ENCODE data around the gene DAPK1.
"Not testable (repeated sequence)": the region's sequence is repeated elsewhere in the genome, so short reads cannot be mapped to it uniquely, and the experiment has no call there.

The DAPK1 gene

DNA sequence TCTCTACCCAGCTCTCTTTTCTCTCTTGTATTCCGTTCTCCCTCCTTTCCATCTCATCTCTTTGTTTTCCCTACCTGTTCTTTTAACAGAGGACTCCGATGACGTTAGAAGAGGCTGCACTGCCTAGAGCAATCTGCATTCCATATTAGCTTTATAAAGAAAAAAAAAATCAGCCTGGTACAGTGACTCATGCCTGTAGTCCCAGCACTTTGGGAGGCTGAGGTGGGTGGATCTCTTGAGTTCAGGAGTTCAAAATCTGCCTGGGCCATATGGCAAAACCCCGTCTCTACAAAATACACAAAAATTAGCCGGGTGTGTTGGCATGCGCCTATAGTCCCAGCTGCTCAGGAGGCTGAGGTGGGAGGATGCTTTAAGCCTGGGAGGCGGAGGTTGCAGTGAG, 49.0 kb downstream of the DAPK1 start:
- no peak for DNase-seq

DNA sequence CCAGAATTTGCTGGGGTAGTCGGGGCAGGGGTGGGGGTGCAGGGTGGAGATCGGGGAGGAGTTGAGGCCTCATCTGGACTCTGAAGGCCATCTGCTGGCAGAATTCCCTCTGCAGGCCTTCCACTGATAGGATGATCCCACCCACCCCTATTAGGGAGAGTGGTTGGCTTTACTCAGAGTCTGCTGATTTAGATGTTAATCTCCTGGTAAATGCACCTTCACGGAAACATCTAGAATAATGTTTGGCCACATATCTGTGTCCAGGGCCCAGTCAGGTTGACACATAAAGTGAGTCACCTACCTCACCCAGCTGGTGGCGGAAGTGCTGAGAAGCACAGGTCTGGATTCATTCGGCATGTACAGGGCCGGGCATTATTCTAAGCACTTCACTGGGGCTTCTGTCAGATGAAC, 50.0 kb downstream of the DAPK1 start:
- no peak for DNase-seq

DNA sequence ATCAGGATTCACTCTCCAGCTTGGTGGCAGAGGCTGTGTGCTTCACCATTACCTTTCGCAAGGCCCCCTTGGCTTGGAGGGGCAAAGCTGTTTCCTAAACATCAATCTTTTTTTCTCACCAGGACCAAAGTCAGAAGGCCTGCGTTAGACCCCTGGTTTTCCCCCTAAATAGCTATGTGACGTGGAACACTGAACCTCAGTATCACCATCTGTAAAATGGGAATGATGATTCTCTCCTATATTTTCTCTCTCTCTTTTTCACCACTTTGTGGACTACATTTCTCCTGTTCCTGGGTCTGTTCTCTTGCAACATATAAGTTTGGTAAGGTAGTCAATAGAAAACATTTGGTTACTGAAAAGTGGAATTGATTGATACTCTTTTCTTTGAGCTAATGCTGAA, 50.5 kb downstream of the DAPK1 start:
- DNase-seq = no peak

DNA sequence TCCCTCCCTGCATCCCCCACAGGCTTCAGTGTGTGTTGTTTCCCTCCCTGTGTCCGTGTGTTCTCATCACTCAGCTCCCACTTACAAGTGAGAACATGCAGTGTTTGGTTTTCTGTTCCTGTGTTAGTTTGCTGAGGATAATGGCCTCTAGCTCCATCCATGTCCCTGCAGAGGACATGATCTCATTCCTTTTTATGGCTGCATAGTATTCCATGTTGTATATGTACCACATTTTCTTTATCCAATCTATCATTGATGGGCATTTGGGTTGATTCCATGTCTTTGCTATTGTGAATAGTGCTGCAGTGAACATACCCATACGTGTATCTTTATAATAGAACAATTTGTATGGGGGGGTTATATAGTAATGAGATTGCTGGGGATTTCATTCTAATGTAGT, 51.4 kb downstream of the DAPK1 start:
- not testable (repeated sequence) for DNase-seq

- DNase-seq = no peak
Measured at GRCh38 chr9:87549791-87550190, 52.1 kb downstream of the DAPK1 start.

GRCh38 chr9:87550253-87550954, 52.7 kb downstream of the DAPK1 start:
- DNase-seq = no peak

DNA sequence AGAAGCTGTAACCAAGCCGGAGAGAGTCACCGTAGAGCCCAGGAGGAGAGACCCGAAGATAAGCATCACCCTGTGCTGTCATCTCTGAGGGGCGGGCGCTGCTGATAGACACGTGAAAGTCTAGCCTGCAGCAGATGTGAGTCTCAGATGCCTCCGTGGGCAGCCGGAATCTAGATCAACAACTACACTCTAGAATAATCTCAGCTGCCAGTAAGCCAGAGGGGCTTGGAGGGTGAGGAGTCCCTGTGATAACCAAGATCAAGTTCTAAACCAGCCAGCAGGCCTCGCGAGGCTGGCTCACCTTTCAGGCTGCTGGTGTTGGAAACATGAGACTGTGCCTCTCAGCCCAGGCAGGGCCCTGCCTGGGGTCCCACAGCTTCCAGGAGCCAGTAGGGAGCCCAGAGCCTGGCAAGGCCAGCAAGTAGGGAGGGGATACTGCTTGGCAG, 54.1 kb downstream of the DAPK1 start:
- DNase-seq = peak; percentile 80

- DNase-seq = no peak
Measured at GRCh38 chr9:87554171-87554910, 56.7 kb downstream of the DAPK1 start.

GRCh38 chr9:87554976-87555375, 57.3 kb downstream of the DAPK1 start:
- DNase-seq = no peak

GRCh38 chr9:87556039-87556438, 58.4 kb downstream of the DAPK1 start:
- no peak for DNase-seq

- peak; percentile 44 for DNase-seq
Measured at GRCh38 chr9:87556821-87557220, 59.2 kb downstream of the DAPK1 start.

DNA sequence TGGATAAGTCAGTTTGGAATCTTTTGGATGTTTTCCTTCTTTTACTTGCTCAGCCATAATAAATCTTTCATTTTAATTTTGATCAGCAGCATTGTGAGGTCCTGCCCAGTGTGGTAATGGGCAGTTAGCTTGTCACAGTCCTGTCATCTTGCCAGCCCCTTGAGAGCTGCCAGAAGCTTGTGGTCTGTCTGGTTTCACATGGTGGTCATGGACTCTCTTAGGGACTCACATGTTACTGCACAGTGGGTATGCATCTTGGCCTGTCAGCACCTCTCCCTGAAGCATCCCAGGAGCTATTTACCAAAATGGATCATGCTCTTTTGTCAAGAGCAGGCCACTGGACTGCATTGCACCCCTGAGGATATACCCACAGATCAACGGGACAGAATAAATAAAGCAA, 60.3 kb downstream of the DAPK1 start:
- peak; percentile 44 for DNase-seq

- no peak for DNase-seq
Measured at GRCh38 chr9:87558606-87559190, 61.0 kb downstream of the DAPK1 start.

DNA sequence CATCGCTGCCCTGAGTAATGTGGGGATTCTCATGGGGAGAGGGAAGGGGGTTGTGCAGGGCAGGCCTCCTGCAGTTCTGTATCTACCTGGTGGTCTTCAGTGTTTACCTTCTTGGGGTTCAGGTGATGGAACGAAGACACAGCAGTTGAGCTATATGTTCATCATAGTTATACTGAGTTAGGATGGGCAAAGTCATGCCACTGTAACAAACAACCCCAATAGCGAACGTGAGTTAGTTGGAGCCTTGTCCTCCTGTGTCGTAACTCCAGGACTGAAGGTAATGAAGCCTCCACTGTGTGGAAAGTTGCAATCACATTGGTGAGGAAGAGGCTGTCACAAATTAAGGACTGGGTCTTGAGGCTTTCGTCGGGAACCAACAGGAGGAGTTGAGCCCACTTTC, 64.4 kb downstream of the DAPK1 start:
- DNase-seq = no peak

DNA sequence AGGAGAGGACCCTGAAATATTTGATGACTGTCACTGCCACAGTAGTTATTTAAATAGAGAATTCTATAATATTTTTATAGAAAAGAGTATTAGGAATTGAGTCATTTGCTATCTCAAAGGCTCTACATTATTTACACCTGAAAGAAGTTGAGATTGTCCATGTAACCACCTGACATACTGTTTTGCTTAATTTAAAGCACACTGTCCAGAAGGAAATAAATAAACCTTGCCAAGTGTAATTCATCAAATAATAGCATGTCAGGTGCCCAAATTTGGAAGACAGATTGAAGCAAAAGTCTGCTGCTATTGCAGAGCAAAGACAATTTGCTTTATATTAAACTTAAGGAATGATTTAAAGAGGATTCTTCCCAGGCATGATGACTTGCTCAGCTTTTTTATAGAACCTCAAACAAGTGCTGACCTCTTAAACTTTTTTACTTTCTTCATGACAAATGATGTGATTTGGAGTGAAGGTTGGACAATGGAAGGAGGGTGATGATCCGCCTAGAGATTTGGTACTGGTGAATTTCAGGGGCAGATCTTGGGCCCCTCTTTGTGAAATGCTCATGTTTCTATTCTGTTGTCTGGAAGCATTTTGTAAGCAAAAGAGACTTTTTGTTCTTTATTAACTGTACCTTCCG, 65.0 kb downstream of the DAPK1 start:
- DNase-seq = no peak

DNA sequence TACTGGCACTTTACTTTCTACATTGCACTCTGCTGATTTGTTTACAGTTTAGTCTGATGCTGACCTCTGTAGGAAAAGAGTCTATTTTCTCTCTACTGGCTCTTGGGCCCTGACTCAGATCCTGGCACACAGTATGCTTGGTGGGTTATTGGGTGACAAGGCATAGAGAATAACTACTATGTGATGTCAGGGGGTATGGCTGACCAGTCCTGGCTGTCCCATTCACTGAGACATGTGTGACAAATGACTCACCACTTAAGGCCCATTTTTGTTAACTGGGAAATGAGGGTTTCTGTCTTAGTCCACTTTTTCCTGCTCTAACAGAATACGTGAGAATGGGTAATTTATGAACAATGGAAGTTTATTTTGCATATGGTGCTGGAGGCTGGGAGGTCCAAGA, 66.4 kb downstream of the DAPK1 start:
- no peak for DNase-seq

GRCh38 chr9:87564791-87565241, 67.1 kb downstream of the DAPK1 start:
- DNase-seq = no peak

- no peak for DNase-seq
Measured at GRCh38 chr9:87567001-87567400, 69.3 kb downstream of the DAPK1 start.

GRCh38 chr9:87567571-87567970, 69.9 kb downstream of the DAPK1 start:
- DNase-seq = no peak

- DNase-seq = no peak
Measured at GRCh38 chr9:87567983-87568382, 70.3 kb downstream of the DAPK1 start.

DNA sequence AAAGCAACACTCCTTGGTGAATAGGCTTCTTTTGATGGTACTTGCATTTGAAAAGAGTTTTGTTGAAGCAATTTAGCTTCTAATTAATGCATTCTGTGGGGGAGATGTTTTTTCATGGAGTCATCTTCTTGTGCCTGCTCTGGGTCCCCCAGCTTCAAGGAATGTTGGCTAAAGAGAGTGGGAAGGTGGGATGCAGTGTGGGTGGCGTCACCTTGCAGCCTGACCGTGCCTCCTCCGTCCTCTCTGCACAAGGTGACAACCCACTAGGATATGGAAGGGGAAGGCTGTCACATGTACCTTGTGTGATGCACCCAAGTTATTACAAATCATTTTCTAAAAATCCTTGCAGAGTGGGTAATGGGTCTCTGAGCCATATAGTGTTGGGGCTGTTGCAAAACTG, 70.7 kb downstream of the DAPK1 start:
- DNase-seq = no peak

GRCh38 chr9:87569008-87569509, 71.4 kb downstream of the DAPK1 start:
- no peak for DNase-seq

- no peak for DNase-seq
Measured at GRCh38 chr9:87569518-87569917, 71.9 kb downstream of the DAPK1 start.

Measured in hematopoietic multipotent progenitor cell treated with erythropoietin and hydrocortisone succinate and interleukin-3 and kit ligand, for 8 days (in vitro differentiated cells).